OCI-M2 (cell line): ENCODE data around the gene FCGR2B.
"Not testable (repeated sequence)": the region's sequence is repeated elsewhere in the genome, so short reads cannot be mapped to it uniquely, and the experiment has no call there.

Experiments used
- DNase-seq: peaks from one replicate; lab custom pipeline; 2025; ENCODE audit not compliant: unreplicated experiment; lab: John Stamatoyannopoulos, UW

Gene FCGR2B

DNA sequence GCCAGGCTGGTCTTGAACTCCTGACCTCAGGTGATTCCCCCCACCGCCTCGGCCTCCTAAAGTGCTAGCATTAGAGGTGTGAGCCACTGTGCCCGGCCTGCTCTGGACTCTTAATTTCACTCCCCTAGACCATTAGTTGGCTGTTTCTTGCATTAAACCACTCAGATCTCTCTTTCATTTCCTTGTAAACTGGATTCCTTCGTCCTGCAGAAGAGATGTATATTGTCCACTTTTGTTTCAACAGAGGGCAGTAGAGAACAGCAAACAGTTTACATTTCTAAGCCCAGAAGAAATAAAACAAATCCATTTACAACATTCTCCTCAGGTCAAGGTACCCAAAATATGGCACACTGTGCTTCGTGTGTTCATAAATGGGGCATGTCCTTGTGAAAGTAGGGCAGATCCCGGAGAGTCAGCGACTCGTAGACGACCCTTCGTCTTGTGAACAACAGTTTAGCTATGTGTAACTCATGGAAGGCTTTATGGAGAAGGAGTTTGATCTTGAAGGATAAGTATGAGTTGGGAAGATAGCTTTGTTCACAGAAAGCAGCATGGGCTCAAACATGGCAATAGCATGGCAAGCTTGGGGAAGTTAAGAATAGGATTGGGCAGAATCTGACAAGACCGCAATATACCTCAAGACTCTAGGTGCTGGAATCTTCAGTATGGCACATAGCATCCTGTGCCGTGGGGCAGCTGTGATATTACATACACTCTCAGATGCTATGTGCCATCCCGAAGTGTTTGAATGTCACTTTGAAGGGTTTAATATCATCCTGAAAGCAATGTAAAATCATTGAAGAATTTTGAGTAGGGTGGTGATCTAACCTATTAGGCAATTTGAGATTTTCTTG lies 15.2 kb upstream of the FCGR2B start:
- DNase-seq = not testable (repeated sequence)

DNA sequence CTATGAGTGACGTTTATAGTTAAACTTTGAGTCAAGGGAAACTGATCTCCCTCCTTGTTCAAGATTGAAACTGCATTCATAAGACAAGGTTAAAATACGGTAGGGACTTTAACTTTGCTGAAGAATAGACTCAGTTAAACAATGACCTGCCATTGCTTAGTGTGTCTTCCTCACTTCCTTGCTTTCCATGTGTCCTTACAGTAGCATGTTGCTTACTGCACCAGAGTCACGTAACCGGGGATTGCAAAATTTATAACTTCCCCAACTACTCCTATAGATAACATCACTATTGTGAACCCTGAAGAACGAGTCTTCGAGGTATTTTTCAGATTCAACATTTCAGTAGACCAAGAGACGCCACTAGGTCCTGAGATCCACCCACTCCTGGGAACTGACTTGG lies 9.4 kb upstream of the FCGR2B start:
- DNase-seq = not testable (repeated sequence)

DNA sequence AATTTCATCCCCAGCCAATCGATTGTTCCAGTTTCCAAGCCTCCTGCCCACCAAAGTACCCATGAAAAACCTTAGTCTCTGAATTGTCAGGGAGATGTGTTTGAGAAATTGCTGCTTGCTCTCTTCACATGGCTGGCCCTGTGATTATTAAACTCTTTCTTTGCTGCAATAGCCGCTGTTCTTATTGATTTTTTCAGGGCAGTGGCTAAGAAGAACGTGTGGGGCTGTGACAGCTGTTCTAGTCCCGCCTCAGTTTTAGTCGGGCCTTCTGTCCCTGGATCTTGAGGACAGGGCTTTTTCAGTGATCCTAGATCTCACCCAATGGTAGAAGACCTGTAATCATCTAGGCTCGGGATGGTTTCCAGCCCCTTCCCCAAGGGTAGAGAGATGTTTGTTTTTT lies 9.0 kb upstream of the FCGR2B start:
- DNase-seq = not testable (repeated sequence)

DNA sequence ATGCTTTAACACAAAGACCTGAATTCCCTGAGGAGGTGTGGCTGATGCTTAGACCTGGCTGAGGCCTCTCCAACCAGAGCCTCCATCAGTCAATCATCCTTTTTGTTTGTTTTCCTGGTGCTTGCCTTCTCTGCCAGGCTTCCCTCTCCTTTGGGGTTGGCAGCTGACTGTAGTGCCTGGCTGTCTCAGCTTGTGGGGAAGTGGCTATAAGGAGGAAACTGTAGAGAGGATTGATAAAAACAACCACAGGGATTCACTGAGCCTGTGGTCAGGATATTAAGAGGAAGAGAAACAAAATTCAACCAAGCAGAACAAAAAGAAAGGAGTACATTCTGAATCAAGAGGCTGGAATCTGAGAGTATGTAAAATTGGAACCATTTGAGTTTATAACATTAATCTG lies 4.4 kb upstream of the FCGR2B start:
- DNase-seq = not testable (repeated sequence)

DNA sequence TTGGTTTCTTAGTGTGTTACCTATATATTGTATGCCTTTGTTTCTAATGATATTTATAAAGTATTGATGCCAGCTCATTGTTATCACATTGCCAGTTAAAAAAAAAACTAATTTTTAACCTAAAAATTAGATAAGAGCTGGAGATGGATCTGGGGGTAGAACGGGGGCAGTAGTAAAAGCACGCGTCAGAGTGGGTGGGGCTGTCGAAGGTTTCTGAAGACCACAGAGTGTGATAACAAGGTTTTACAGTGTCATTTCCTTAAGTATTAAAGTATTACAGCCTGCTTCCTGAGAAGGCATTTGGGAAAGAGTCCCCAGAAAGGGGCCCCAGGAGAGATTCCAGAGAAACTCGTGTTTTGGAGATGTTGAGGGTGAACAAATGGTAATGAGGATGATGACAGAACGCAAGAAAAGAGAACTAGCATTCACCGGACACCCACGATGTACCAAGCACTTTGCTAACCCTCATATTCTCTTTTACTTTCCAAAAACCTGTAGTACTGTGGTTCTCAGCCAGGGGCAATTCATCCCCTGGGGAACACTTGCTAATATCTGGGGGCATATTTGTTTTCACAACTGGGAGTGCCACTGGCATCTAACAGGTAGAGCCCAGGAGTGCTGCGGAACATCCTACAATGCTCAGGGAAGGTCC lies 1.2 kb upstream of the FCGR2B start:
- DNase-seq = not testable (repeated sequence)

DNA sequence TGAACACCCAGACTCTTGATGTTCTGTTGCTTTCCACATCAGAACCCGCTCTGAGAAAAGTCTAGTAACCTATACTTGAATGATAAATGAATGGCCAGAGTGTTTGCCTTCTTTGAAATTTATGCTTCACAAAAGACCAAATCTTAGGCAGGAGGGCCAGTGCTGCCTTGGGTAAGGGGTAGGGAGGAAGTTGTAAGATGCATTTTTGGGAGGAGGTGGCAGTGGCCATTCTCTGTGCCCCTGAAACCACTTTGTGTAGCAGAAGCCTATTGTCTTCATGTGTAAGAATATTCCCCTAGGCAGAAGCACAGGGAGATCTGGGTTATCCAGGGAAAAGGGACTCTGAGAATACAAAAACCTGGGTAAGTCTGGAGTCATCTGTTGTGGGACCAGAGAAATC lies 626 bp downstream of the FCGR2B start:
- DNase-seq = not testable (repeated sequence)

DNA sequence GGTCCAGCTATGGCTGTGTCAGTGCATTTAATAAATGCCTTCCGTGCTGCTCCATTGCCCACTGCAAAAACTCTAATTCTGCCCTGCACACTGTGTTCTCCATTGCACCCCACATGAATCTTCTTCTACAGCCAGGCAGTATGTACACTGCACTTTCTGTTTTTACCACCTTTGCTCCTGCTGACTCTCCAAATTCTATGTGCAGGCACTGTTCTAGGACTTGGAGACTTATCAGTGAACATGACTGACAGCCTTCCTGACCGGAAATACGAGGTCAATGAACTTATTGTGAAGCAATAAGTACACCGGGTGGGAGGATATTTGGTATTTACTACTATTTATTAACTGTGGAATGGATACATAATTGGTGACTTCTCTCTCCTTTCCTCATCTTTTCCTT lies 1.7 kb downstream of the FCGR2B start:
- DNase-seq = not testable (repeated sequence)

DNA sequence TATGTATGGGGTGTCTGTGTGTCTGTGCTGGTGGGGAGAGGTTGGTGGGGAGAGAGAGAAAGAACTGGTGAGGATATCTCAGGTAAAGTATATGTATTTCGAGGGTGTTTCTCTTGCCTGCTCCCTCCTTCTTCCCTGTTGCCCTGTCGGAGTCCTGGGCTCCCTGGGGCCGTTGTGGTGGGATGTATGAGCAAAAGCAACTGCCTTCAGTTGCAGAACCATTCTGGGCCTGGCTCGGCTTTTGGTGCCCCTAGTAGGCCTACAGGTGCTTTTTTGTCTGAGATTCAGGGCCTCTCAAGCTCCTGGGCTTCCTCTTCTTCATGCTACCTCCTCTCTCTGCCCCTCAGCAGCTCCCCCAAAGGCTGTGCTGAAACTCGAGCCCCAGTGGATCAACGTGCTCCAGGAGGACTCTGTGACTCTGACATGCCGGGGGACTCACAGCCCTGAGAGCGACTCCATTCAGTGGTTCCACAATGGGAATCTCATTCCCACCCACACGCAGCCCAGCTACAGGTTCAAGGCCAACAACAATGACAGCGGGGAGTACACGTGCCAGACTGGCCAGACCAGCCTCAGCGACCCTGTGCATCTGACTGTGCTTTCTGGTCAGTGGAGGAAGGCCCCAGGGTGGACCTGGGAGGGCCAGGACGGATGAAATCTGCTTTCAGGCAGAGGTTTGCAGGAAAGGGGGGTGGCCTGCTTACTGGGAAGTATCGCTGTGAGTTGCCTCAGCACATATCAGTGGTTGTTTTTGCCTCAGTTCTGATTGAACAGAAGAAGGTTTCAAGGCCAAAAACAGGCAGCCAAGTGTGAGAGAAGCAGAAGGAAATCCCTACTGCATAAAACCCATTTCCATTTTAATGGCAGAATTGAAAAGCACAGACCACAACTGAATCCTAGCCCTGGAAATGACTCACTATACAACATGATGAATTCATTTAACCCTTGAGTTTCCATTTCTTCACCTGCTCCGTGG lies 8.4 kb downstream of the FCGR2B start:
- DNase-seq = not testable (repeated sequence)

DNA sequence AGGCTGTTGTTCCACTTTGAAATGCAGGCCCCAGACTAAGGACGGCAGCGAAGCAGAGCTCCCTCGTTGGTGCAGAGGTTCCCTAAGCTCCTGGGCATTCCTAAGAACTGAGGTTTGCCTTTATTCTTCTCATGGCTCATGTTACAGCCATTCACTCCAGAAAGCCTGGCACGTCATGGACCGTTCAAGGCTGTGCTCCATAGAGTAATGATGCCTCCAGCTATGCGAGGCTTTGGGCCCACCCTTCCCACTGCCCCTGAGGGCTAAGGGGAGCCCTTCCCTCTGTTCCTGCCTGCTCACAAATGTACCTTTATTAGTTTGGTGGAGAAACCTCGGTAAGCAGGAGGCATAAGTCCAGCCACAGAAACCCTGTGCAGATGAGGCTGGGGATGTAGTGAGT lies 10.5 kb downstream of the FCGR2B start:
- not testable (repeated sequence) for DNase-seq

DNA sequence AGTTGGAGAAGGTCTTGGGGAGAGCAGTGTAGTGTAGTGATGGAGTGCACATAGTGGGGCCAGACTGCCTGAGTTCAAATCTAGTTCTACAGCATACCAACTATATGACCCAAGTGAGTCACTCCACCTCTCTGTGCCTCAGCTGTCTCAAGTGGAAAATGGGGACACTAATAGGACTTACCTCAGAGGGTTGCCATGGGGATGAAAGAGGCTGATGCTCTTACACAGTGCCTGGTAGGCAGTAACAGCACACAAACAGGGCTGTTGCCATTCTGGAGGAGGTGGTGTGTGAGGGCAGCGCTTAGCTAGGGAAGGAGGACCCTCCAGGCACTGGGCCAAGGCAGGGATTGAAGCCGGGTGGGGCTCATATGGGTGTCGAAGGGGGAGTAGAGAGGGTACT lies 11.5 kb downstream of the FCGR2B start:
- not testable (repeated sequence) for DNase-seq

DNA sequence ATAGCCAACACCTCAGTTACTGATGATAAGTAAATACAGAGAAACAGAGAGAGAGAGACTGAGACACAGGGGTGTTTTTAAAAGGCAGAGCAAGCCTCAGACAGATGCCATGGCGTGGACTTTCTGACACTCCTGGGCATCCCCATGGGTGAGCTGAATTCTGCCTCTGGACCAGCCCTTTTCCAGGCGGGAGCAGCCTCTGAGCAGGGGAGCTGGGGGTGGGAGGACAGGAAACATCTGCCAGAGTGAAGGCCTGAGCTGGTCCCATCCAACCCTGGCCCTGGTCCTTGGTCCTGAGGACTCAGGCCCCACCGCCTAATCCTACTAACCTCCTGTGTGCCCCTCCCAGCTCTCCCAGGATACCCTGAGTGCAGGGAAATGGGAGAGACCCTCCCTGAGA lies 12.0 kb downstream of the FCGR2B start:
- not testable (repeated sequence) for DNase-seq

DNA sequence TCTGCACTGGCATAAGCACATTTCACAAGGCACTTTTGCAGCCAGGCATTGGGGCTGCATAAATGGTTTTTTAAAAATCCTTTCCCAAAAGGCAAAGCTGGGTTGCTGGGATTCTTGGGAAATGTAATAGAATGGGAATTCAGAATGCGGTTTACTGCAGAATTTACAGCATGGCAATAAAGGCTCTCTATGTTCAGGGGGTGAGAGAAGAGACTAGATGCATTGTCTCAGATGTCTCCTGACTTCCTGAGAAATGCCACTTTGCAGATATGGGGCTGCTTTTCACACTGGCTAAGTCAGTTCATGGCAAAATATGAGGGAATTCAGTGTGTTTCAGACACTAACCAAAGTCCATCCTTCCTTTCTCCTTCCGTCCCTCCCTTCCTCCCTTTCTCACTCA lies 13.5 kb downstream of the FCGR2B start:
- DNase-seq = no peak

DNA sequence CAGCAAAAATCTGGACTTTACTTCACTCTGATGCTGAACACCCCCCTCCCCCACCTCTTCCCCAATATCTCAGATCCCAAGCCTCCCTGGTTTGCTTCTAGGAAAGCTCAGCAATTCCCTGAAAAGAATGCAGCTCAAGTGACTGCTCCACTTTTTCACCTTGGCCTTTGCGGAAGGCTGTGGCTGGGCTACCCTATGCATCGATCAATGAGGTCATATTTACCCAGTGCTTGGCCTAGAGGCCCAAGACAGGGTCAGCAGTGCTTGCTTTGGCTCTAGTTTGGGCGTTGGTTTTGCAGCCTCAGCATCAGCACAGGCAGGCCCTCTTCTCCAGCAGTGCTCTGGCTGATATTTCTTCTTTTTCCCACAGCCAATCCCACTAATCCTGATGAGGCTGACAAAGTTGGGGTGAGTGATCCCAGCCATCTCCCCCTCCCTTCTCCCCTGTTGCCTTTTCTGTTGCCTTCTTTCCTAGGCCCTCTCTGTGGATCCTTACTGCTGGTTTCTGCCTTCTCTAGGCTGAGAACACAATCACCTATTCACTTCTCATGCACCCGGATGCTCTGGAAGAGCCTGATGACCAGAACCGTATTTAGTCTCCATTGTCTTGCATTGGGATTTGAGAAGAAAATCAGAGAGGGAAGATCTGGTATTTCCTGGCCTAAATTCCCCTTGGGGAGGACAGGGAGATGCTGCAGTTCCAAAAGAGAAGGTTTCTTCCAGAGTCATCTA lies 14.2 kb downstream of the FCGR2B start:
- no peak for DNase-seq

DNA sequence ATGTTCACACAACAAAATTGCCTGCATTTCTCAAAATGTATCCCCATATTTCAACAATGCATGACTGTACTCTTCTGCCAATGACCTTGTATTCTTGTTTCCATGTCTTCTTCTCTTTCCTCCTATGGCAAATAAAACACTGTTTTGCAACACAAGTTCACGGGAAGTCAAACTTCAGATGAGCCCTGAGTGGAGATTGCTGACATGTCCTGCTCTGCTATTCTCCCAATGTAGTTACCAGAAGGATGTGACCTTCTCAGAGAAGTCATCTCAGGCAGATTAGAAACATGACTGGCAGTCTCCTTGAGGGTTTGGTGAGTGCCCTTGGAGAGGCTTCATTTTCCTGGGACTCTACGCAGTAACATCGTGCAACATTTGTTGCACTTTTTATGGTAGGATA lies 15.6 kb downstream of the FCGR2B start:
- no peak for DNase-seq

DNA sequence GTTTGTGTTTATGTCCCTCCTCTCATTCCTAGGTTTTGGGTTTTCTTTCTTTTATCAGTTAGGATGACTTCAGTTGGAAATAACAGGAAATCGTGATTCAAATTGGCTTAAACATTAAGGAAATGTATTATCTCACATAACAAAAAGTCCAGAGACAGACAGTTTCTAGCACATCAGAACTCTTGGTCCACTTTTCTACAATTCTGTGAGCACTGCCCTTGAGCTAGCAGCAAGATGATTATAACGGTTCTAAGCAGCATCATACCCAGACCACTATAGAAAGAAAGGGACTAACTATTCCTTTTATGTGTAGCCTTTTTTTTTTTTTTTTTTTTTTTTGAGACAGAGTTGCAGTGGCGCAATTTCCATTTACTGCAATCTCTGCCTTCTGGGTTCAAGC lies 18.9 kb downstream of the FCGR2B start:
- DNase-seq = no peak

DNA sequence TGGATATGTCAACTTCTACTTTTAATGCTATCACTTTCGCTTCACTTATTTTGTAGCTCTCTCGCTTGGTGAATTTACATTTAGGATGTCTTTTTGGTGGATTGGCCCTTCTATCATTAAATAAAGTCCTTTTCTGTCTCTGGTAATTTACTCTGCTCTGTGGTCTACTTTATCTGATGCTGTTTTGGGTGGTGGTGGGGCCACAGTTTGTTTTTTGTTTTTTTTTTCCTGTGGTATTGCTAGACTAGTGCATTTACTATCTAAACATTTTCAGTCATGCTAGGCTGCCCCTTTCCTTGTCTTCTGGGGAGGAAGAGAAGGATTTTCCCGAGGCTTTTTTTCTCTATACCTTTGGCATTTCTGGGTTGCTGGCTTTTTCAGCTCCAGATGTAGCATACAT lies 26.0 kb downstream of the FCGR2B start:
- no peak for DNase-seq

DNA sequence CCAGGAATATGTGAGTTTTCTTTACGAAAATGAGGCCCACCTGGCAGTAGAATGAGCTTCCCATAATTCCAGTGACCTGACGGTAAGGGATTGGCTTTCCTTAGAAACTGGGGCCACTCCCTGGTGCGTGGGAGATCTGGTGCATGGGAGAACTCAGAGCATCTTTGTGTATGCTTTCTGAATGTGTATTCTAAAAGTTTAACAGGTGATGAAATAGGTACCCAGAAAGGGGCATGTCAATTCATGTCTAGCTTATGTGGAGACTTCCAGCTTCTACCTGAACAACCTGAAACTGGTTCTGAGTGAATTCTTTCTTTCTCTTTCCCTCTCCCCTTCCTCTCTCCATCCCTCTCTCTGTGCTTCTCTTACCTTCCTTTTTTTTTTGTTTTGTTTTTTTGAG lies 28.9 kb downstream of the FCGR2B start:
- DNase-seq = no peak

DNA sequence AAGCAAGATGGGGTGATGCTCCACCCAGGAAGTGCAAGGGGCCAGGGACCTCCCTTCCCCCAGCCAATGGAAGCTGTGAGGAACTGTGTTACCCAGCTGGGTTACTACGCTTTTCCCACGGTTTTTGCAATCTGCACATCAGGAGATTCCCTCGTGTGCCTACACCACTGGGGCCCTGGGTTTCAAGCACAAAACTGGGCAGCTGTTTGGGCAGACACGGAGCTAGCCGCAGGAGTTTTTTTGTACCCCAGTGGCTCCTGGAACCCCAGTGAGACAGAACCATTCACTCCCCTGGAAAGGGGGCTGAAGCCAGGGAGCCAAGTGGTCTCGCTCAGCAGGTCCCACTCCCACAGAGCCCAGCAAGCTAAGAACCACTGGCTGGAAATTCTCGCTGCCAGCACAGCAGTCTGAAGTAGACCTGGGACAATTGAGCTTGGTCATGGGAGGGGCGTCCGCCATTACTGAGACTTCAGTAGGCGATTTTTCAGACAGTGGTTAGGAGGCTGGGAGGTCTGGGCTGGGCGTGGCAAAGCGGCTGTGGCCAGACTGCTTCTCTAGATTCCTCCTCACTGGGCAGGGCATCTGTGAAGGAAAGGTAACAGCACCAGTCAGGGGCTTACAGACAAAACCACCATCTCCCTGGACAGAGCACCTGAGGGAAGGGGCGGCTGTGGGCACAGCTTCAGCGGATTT lies 30.2 kb downstream of the FCGR2B start:
- not testable (repeated sequence) for DNase-seq

DNA sequence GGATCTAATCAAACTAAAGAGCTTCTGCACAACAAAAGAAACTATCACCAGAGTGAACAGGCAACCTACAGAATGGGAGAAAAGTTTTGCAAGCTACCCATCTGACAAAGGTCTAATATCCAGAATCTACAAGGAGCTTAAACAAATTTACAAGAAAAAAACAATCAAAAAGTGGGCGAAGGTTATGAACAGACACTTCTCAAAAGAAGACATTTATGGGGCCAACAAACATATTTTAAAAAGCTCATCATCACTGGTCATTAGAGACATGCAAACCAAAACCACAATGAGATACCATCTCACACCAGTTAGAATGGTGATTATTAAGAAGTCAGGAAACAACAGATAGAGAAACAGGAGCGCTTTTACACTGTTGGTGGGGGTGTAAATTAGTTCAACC lies 35.4 kb downstream of the FCGR2B start:
- DNase-seq = not testable (repeated sequence)

DNA sequence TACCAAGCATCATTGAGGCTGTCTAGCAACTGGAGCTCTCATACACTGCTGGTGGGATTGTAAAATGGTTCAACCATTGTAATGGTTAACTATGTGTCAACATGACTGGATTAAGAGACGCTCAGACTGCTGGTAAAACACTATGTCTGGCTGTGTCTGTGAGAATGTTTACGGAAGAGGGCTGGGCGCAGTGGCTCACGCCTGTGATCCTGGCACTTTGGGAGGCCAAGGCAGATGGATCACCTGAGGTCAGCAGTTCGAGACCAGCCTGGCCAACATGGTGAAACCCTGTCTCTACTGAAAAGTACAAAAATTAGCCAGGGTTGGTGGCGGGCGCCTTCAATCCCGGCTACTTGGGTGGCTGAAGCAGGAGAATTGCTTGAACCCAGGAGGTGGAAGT lies 39.3 kb downstream of the FCGR2B start:
- DNase-seq = no peak
